Upper lobe of left lung (tissue), 6 donors: Measurements from ENCODE around the gene RBM39. TPM values are rescaled to one million over a fixed set of nuclear protein-coding genes. Genes with fewer than 3 reads are reported as not detected.
A peak's percentile ranks its signal among the peaks of the same experiment; 100 is the strongest.

Experiments
- ATAC-seq, 2 donors: fragments of 200-7000 bp; cut with Tn5 transposase; one replicate each; pipeline ENCODE4 v1.9.1; 2022; ENCODE audit warnings: mild to moderate bottlenecking in 2 of 2, moderate library complexity in 2 of 2; ENCODE audit not compliant: low FRiP score in 2 of 2
- DNase-seq, 2 donors: peaks; one replicate each; pipeline ENCODE4 v3.0.0-alpha.2; 2019 to 2020
- H3K27ac ChIP-seq, 4 donors: fragments of 200-600 bp; sonication (generic); one replicate each; pipeline ENCODE4 v1.5.1; 2016 to 2019
- H3K27me3 ChIP-seq, 4 donors: fragments of 200-600 bp; sonication (generic); one replicate each; pipeline ENCODE4 v1.5.1; 2017 to 2019
- H3K36me3 ChIP-seq, 4 donors: fragments of 200-600 bp; sonication (generic); one replicate each; pipeline ENCODE4 v1.5.1; 2016 to 2019
- H3K4me1 ChIP-seq, 4 donors: fragments of 200-600 bp; sonication (generic); one replicate each; pipeline ENCODE4 v1.5.1; 2018 to 2019
- H3K4me3 ChIP-seq, 4 donors: fragments of 200-600 bp; sonication (generic); one replicate each; pipeline ENCODE4 v1.5.1; 2017 to 2019; ENCODE audit warnings: mild to moderate bottlenecking in 2 of 4, moderate library complexity in 1 of 4
- H3K9me3 ChIP-seq, 4 donors: fragments of 200-600 bp; sonication (generic); one replicate each; pipeline ENCODE4 v1.5.1; 2018 to 2019
- CTCF ChIP-seq, 6 experiments: fragments of 450-650 bp in 4 of 6; fragments of 200-600 bp in 2 of 6; sonication (generic) in 2 of 6; IDR thresholded peaks; one replicate each; pipeline ENCODE4 v1.5.1; 2016 to 2019; ENCODE audit warnings: antibody characterized with exemption in 6 of 6
- EP300 ChIP-seq, 4 donors: sonication (generic); formaldehyde crosslinking; IDR thresholded peaks; one replicate each; pipeline ENCODE4 v1.5.1; 2017; ENCODE audit warnings: antibody characterized with exemption in 4 of 4, control low read depth in 2 of 4
- POLR2A ChIP-seq, 4 donors: fragments of 450-650 bp; IDR thresholded peaks; one replicate each; pipeline ENCODE4 v1.5.1; 2016 to 2017; ENCODE audit warnings: antibody characterized with exemption in 4 of 4, mild to moderate bottlenecking in 2 of 4
- POLR2AphosphoS5 ChIP-seq, 2 donors: sonication (generic); formaldehyde crosslinking; IDR thresholded peaks; one replicate each; pipeline ENCODE4 v1.5.1; 2017; ENCODE audit warnings: antibody characterized with exemption in 2 of 2
- WGBS, 2 donors: methylation state at CpG; one replicate each; pipeline ENCODE4 v1.1.5; 2017 to 2018; 5-methylcytosine and 5-hydroxymethylcytosine counted together
- total RNA-seq, 6 donors: library from RNA; depleted of rRNA in 4 of 6; stranded (reverse); fragments of >200 nt in 4 of 6; gene quantifications; one replicate each; pipeline versions ENCODE4 v1.1.0 to v1.2.1, GENCODE V29; 2016 to 2021
- donor health status: DM: no; HTN: no; CAD: no; lungs with moderate emphysema.
- donor health status: DM: no; HTN: yes; CAD: no; lungs with severe emphysema.

Gene RBM39
- total RNA-seq, 6 donors from 2014 or later = 220 to 925 (median 266) TPM

GRCh38 chr20:35661053-35661452, 81.0 kb downstream of the RBM39 start:
- peak overlapping the region in 1 of 4 donors; percentile 75 for H3K4me3 ChIP-seq
- peak overlapping the region in 3 of 4 donors; percentile 42 to 50 (median 45) for H3K27ac ChIP-seq
- ATAC-seq (no peak), DNase-seq (no peak)
- no peaks in the 10 kb centered on the region for H3K27me3 ChIP-seq
- WGBS, 2 donors = 50 to 62% methylated on average over 2 of the region's 2 CpGs
- peaks cover 0 to 6% (median 0%) of the 10 kb centered on the region in 4 donors for H3K36me3 ChIP-seq
- H3K9me3 ChIP-seq = no peaks in the 10 kb centered on the region
- peaks cover 61 to 80% (median 65%) of the 10 kb centered on the region in 4 donors for H3K4me1 ChIP-seq
- TF ChIP-seq POLR2AphosphoS5 (IDR thresholded peaks at IDR 0.05) = no peak
- no peak for TF ChIP-seq POLR2A (IDR thresholded peaks at IDR 0.05)
- TF ChIP-seq CTCF (IDR thresholded peaks at IDR 0.05) = no peak
- no peak for TF ChIP-seq EP300 (IDR thresholded peaks at IDR 0.05)

GRCh38 chr20:35660122-35660937, 81.7 kb downstream of the RBM39 start:
- no peaks in the 10 kb centered on the region for H3K27me3 ChIP-seq
- H3K4me1 ChIP-seq = peaks cover 61 to 80% (median 65%) of the 10 kb centered on the region in 4 donors
- peaks cover 0 to 6% (median 0%) of the 10 kb centered on the region in 4 donors for H3K36me3 ChIP-seq
- DNase-seq (no peak), ATAC-seq (no peak)
- H3K27ac ChIP-seq = peak overlapping the region in 3 of 4 donors; percentile 14 to 45 (median 42)
- 89 to 90% methylated on average over 10 of the region's 10 CpGs for WGBS, 2 donors
- no peak overlapping the region for H3K4me3 ChIP-seq
- H3K9me3 ChIP-seq = no peaks in the 10 kb centered on the region
- TF ChIP-seq EP300 (IDR thresholded peaks at IDR 0.05) (no peak), POLR2AphosphoS5 (IDR thresholded peaks at IDR 0.05) (no peak), POLR2A (IDR thresholded peaks at IDR 0.05) (no peak), CTCF (IDR thresholded peaks at IDR 0.05) (no peak)

- Histone ChIP-seq H3K36me3 (peaks cover 3 to 36% (median 24%) of the 10 kb centered on the region in 4 donors), H3K9me3 (no peaks in the 10 kb centered on the region), H3K27me3 (no peaks in the 10 kb centered on the region), H3K4me3 (no peak overlapping the region), H3K4me1 (peaks cover 49 to 60% (median 55%) of the 10 kb centered on the region in 4 donors), H3K27ac (peak overlapping the region in 3 of 4 donors; percentile 31 to 52 (median 39))
- no peak for TF ChIP-seq CTCF (IDR thresholded peaks at IDR 0.05)
- no peak for TF ChIP-seq POLR2A (IDR thresholded peaks at IDR 0.05)
- TF ChIP-seq EP300 (IDR thresholded peaks at IDR 0.05) = no peak
- no peak for TF ChIP-seq POLR2AphosphoS5 (IDR thresholded peaks at IDR 0.05)
- DNase-seq = no peak
- no peak for ATAC-seq
- WGBS, 2 donors = 0 to 3% methylated on average over 1 of the region's 1 CpG
Observed at GRCh38 chr20:35657271-35657670, 84.8 kb downstream of the RBM39 start.

DNA sequence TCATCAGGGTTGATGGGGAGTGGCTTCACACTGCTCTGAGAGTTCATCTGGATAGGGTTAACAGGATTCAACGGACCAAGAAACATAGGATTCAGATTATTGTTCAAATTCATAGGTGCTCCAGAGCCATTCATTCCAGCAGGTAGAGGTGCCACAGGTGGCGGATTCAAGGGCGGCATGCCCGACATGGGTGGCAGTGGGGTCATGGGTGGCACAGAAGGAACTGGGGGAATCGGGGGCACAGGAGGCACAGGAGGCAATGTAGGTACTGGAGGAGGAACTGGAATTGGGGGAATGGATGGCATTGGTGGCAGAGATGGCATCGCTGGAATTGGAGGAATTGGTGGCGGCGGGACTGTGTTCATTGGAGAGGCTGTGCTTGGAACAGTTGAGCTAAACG, 87.6 kb downstream of the RBM39 start:
- Histone ChIP-seq H3K9me3 (no peaks in the 10 kb centered on the region), H3K27me3 (no peaks in the 10 kb centered on the region), H3K27ac (no peak overlapping the region), H3K36me3 (peaks cover 3 to 38% (median 24%) of the 10 kb centered on the region in 4 donors), H3K4me3 (no peak overlapping the region), H3K4me1 (peaks cover 25 to 42% (median 37%) of the 10 kb centered on the region in 4 donors)
- TF ChIP-seq POLR2A (IDR thresholded peaks at IDR 0.05) (no peak), EP300 (IDR thresholded peaks at IDR 0.05) (no peak), POLR2AphosphoS5 (IDR thresholded peaks at IDR 0.05) (no peak), CTCF (IDR thresholded peaks at IDR 0.05) (no peak)
- DNase-seq = no peak
- ATAC-seq = no peak
- WGBS, 2 donors = 91 to 98% methylated on average over 9 of the region's 9 CpGs
